ENCODE measurements around the gene TIAM2.
"Not testable (repeated sequence)": the region's sequence is repeated elsewhere in the genome, so short reads cannot be mapped to it uniquely, and the experiment has no call there.

Gene TIAM2

GRCh38 chr6:155170519-155170918 is 175.4 kb downstream of the TIAM2 start:
- no peak for DNase-seq (ENCODE audit: low read depth)

GRCh38 chr6:155171109-155171746 is 176.1 kb downstream of the TIAM2 start:
- peak; percentile 67 for DNase-seq (ENCODE audit: low read depth)

- no peak for DNase-seq (ENCODE audit: low read depth)
Observed at GRCh38 chr6:155171747-155172449, 176.8 kb downstream of the TIAM2 start.

- DNase-seq (ENCODE audit: low read depth), result no peak
Observed at GRCh38 chr6:155173488-155173887, 178.4 kb downstream of the TIAM2 start.

GRCh38 chr6:155174576-155175211 is 179.6 kb downstream of the TIAM2 start:
- DNase-seq (ENCODE audit: low read depth), result peak; percentile 24

GRCh38 chr6:155177363-155177961 is 182.3 kb downstream of the TIAM2 start:
- DNase-seq (ENCODE audit: low read depth), result no peak

GRCh38 chr6:155181498-155181897 is 186.4 kb downstream of the TIAM2 start:
- no peak for DNase-seq (ENCODE audit: low read depth)

- no peak for DNase-seq (ENCODE audit: low read depth)
Observed at GRCh38 chr6:155182103-155182502, 187.0 kb downstream of the TIAM2 start.

- no peak for DNase-seq (ENCODE audit: low read depth)
Observed at GRCh38 chr6:155183095-155183494, 188.0 kb downstream of the TIAM2 start.

GRCh38 chr6:155185041-155185440 is 189.9 kb downstream of the TIAM2 start:
- not testable (repeated sequence) for DNase-seq (ENCODE audit: low read depth)

GRCh38 chr6:155185544-155185943 is 190.4 kb downstream of the TIAM2 start:
- no peak for DNase-seq (ENCODE audit: low read depth)

GRCh38 chr6:155186052-155186658 is 191.0 kb downstream of the TIAM2 start:
- peak; percentile 30 for DNase-seq (ENCODE audit: low read depth)

- no peak for DNase-seq (ENCODE audit: low read depth)
Observed at GRCh38 chr6:155187106-155187505, 192.0 kb downstream of the TIAM2 start.

- DNase-seq (ENCODE audit: low read depth), result no peak
Observed at GRCh38 chr6:155187994-155188706, 193.0 kb downstream of the TIAM2 start.

- DNase-seq (ENCODE audit: low read depth), result no peak
Observed at GRCh38 chr6:155188707-155189496, 193.8 kb downstream of the TIAM2 start.

- no peak for DNase-seq (ENCODE audit: low read depth)
Observed at GRCh38 chr6:155190677-155191076, 195.6 kb downstream of the TIAM2 start.

GRCh38 chr6:155193526-155193925 is 198.4 kb downstream of the TIAM2 start:
- DNase-seq (ENCODE audit: low read depth), result no peak

GRCh38 chr6:155194399-155194798 is 199.3 kb downstream of the TIAM2 start:
- no peak for DNase-seq (ENCODE audit: low read depth)

- DNase-seq (ENCODE audit: low read depth), result no peak
Observed at GRCh38 chr6:155195903-155196302, 200.8 kb downstream of the TIAM2 start.

GRCh38 chr6:155196911-155197310 is 201.8 kb downstream of the TIAM2 start:
- no peak for DNase-seq (ENCODE audit: low read depth)

- DNase-seq (ENCODE audit: low read depth), result no peak
Observed at GRCh38 chr6:155197932-155198331, 202.8 kb downstream of the TIAM2 start.

Measured in stimulated activated CD8-positive, alpha-beta memory T cell treated with anti-CD3 and anti-CD28 coated beads, Interleukin-4, amount 100 ng/mL, for 24 hours (primary cell).